ENCODE measurements around the gene AKR1C1. TPM values are rescaled to one million over a fixed set of nuclear protein-coding genes. Genes with fewer than 3 reads are reported as not detected.
"Not testable (repeated sequence)": the region's sequence is repeated elsewhere in the genome, so short reads cannot be mapped to it uniquely, and the experiment has no call there.

The AKR1C1 gene
- total RNA-seq, 1 donor from 2014 or later, result 3.7 TPM

DNA sequence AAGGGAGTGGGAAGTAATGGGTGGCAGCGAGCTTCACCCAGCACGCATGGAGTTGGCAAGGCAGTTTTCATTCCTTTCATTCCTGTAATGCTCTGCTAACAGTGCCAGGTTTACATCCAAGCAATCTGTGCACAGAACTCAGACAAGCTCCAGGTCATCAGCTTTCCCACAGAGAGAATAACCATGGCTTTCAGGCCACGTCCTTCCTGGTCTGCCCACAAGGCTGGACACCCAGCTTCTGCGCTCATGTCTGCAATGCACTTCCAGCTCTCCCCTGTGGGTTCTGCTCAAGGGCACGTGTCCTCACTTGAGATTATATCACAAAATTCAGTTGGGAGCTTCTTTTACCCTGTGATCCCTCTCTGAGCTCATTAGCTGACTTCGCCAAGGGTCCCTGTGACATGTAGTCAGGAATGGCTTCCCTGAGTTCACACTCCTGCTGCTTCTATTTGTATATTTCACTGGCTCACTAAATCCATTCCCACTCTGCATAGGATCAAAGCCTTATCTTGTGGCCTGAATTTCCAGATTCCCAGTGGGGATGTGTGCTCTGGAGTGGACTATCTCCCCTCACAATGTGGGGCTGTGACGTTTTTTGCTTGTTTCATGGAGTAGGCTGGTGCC is 21.9 kb downstream of the AKR1C1 start:
- Mint-ChIP-seq H3K9me3 (peaks cover 3% of the 10 kb centered on the region), H3K27me3 (ENCODE audit: low read depth) (no peaks in the 10 kb centered on the region), H3K4me3 (no peak overlapping the region), H3K36me3 (ENCODE audit: low read depth) (peaks cover 6% of the 10 kb centered on the region), H3K4me1 (peaks cover 8% of the 10 kb centered on the region), H3K27ac (ENCODE audit: unreplicated experiment) (no peak overlapping the region)
- DNase-seq (ENCODE audit: low read depth, low spot score), result no peak
- TF ChIP-seq, protein P1, sequence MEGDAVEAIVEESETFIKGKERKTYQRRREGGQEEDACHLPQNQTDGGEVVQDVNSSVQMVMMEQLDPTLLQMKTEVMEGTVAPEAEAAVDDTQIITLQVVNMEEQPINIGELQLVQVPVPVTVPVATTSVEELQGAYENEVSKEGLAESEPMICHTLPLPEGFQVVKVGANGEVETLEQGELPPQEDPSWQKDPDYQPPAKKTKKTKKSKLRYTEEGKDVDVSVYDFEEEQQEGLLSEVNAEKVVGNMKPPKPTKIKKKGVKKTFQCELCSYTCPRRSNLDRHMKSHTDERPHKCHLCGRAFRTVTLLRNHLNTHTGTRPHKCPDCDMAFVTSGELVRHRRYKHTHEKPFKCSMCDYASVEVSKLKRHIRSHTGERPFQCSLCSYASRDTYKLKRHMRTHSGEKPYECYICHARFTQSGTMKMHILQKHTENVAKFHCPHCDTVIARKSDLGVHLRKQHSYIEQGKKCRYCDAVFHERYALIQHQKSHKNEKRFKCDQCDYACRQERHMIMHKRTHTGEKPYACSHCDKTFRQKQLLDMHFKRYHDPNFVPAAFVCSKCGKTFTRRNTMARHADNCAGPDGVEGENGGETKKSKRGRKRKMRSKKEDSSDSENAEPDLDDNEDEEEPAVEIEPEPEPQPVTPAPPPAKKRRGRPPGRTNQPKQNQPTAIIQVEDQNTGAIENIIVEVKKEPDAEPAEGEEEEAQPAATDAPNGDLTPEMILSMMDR (conservative IDR thresholded peaks at IDR 0.05), result no peak

DNA sequence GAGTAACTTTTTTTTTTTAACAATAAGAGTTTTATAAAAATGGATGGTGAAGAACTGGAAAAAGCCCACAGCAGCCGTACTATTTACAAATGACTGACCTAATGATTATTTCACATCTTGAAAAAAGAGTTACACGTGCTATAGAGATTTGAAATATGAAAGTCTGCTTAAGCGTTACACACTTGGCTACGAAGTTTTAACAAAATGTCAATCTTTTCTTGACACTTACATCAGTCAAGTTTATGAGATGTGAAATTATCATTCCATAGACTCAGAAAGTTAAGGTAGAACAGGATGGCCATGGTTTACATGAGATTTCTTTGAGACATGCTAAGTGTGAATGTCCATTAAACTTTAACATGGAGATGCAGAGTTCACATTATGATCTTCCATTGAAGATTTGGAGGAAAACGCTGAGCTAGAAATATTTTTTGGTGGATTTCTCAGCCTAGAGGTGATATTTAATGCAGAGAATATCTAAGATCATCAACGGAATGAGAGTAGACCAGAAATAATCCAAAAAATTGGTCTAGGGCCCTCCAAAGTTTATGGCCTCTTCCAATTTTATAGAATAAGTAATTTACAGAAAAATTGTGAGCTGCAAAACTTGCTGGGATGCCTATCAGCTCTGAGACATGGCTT is 24.9 kb downstream of the AKR1C1 start:
- not testable (repeated sequence) for H3K4me3 Mint-ChIP-seq; H3K27me3 Mint-ChIP-seq (ENCODE audit: low read depth); H3K36me3 Mint-ChIP-seq (ENCODE audit: low read depth); H3K27ac Mint-ChIP-seq (ENCODE audit: unreplicated experiment); H3K9me3 Mint-ChIP-seq; DNase-seq (ENCODE audit: low read depth, low spot score); H3K4me1 Mint-ChIP-seq

DNA sequence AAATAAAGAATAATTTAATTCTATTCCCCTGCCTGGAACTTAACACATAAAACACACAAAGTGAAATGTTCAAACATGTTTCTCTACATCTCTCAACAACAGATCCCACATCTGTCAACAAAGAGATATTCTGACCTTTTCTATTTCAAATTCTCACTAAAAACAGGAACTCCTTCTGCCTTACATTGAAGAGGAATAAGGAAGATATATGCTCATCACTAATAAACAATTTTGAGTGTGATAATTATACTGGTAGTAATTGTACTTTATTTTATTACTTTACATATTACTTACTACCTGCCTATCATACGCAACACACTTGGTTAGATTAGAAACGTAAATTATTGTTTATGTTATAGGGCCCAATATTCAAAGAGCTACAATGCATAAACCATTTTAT is 27.0 kb downstream of the AKR1C1 start:
- H3K4me1 Mint-ChIP-seq, result no peaks in the 10 kb centered on the region

DNA sequence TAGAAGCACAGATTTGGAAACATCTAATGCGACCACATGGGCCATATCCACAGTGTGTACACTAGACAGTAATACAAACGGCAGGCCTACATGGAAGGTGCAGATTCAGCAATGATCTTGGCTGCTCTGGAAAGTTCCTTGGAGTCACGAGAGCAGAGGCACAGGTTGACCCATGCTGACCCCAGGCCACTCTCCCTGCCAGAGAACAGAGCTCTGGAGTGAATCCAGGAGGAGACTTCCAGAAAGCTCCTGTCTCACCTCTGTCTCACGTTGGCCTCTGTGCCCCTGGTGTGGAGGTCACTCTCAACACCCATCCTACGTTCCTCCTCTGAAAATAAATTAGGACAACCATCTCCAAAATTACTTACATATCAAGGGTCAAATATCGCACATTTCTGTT is 28.2 kb downstream of the AKR1C1 start:
- H3K27me3 Mint-ChIP-seq (ENCODE audit: low read depth); H3K4me1 Mint-ChIP-seq; H3K27ac Mint-ChIP-seq (ENCODE audit: unreplicated experiment); DNase-seq (ENCODE audit: low read depth, low spot score); H3K4me3 Mint-ChIP-seq; H3K9me3 Mint-ChIP-seq; H3K36me3 Mint-ChIP-seq (ENCODE audit: low read depth): not testable (repeated sequence)

More for the DNA sequence above, 27.0 kb downstream of the AKR1C1 start:
- no peaks in the 10 kb centered on the region for H3K27me3 Mint-ChIP-seq (ENCODE audit: low read depth)
- no peak overlapping the region for H3K4me3 Mint-ChIP-seq
- H3K9me3 Mint-ChIP-seq, result no peaks in the 10 kb centered on the region
- peaks cover 4% of the 10 kb centered on the region for H3K36me3 Mint-ChIP-seq (ENCODE audit: low read depth)
- TF ChIP-seq, protein P1 (conservative IDR thresholded peaks at IDR 0.05), result no peak
- no peak for DNase-seq (ENCODE audit: low read depth, low spot score)
- no peak overlapping the region for H3K27ac Mint-ChIP-seq (ENCODE audit: unreplicated experiment)

DNA sequence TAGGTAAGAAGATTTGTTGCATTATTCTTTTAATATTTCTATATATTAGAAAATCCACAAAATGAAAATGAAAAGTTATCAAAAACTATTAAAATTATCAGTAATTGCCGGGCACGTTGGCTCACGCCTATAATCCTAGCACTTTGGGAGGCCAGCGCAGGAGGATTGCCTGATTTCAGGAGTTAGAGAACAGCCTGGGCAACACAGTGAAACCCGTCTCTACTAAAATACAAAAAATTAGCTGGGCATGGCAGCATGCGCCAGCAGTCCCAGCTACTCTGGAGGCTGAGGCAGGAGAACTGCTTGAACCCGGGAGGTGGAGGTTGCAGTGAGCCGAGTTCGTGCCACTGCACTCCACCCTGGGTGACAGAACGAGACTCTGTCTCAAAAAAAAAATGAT is 29.3 kb downstream of the AKR1C1 start:
- H3K9me3 Mint-ChIP-seq; H3K36me3 Mint-ChIP-seq (ENCODE audit: low read depth); H3K4me1 Mint-ChIP-seq; H3K27me3 Mint-ChIP-seq (ENCODE audit: low read depth); H3K4me3 Mint-ChIP-seq; H3K27ac Mint-ChIP-seq (ENCODE audit: unreplicated experiment); DNase-seq (ENCODE audit: low read depth, low spot score): not testable (repeated sequence)

DNA sequence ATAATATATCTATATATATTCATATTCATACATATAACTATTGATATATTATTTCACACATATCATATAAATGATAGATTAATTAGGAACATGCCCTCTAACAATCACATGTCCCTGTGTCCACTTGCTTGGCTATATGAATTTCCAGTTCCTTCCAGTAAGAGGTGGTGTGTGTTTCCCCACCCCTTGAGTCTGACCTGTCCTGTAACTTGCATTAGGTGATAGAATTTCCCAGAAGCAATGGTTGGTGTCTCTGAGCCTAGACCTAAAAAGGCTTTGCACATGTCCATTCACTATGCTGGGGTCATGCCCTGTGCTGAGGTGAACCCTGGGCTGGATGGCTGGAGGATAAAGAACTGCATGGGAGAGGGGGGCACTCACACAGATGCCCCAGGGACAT is 31.0 kb downstream of the AKR1C1 start:
- H3K4me1 Mint-ChIP-seq; H3K4me3 Mint-ChIP-seq; H3K27ac Mint-ChIP-seq (ENCODE audit: unreplicated experiment); H3K9me3 Mint-ChIP-seq; H3K27me3 Mint-ChIP-seq (ENCODE audit: low read depth); H3K36me3 Mint-ChIP-seq (ENCODE audit: low read depth); DNase-seq (ENCODE audit: low read depth, low spot score): not testable (repeated sequence)

DNA sequence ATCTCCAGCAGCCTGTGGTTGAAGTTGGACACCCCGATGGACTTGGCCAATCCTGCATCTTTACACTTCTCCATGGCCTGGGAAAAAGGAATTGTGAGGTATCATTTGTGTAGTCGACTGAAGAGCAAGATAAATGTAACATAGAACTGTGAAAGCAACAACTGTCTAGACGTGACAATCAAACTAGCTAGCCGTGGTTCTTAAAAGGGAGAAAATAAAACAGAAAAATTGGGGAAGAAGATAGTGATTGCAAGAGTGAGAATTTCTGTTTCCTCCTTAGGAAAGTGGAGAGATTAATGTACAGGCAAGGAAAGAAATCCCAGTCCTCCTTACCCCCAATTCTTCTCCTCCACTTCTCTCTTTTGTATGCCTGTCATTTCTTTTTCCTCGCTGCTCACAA is 35.5 kb downstream of the AKR1C1 start:
- TF ChIP-seq, protein P1 (conservative IDR thresholded peaks at IDR 0.05), result no peak
- no peak overlapping the region for H3K4me3 Mint-ChIP-seq
- peaks cover 3% of the 10 kb centered on the region for H3K9me3 Mint-ChIP-seq
- no peak for DNase-seq (ENCODE audit: low read depth, low spot score)
- H3K36me3 Mint-ChIP-seq (ENCODE audit: low read depth), result no peaks in the 10 kb centered on the region
- no peak overlapping the region for H3K27ac Mint-ChIP-seq (ENCODE audit: unreplicated experiment)
- no peaks in the 10 kb centered on the region for H3K4me1 Mint-ChIP-seq
- H3K27me3 Mint-ChIP-seq (ENCODE audit: low read depth), result no peaks in the 10 kb centered on the region
